Fibroblast of lung (primary cell): ENCODE measurements around the gene SPATA6L. TPM values are rescaled to one million over a fixed set of nuclear protein-coding genes. Genes with fewer than 3 reads are reported as not detected.
A peak's percentile ranks its signal among the peaks of the same experiment; 100 is the strongest.

ENCODE experiments used
- DNase-seq, 2 donors: peaks; one replicate each; pipeline versions ENCODE4 v3.0.0 to v3.0.0-alpha.2; 2010; ENCODE audit warnings: low read depth in 2 of 2
- H2AFZ ChIP-seq: 2 replicates; pipeline ENCODE4 v1.5.1; 2012; ENCODE audit warnings: low read length, control low read depth, inconsistent platforms
- H3K27ac ChIP-seq: 2 replicates; pipeline ENCODE4 v1.5.1; 2011; ENCODE audit warnings: low read length, control low read depth; ENCODE audit not compliant: insufficient read depth
- H3K27me3 ChIP-seq: 2 replicates; pipeline ENCODE4 v1.5.1; 2011; ENCODE audit warnings: mild to moderate bottlenecking, low read length; ENCODE audit not compliant: control insufficient read depth, insufficient read depth
- H3K36me3 ChIP-seq: 2 replicates; pipeline ENCODE4 v1.5.1; 2011; ENCODE audit warnings: low read length; ENCODE audit not compliant: control insufficient read depth, insufficient read depth
- H3K4me1 ChIP-seq: 2 replicates; pipeline ENCODE4 v1.5.1; 2011; ENCODE audit warnings: low read length; ENCODE audit not compliant: control insufficient read depth, insufficient read depth; ENCODE audit errors: extremely low read depth
- H3K4me2 ChIP-seq: 2 replicates; pipeline ENCODE4 v1.5.1; 2011; ENCODE audit warnings: low read length, control low read depth; ENCODE audit not compliant: insufficient read depth; ENCODE audit errors: extremely low read depth
- H3K4me3 ChIP-seq, 4 experiments: fragments of 200-600 bp in 1 of 4; sonication (generic) in 1 of 4; replicated peaks in 1 of 4; 2 replicates each; pipeline ENCODE4 v1.5.1; 2011 to 2016; ENCODE audit warnings: low read length in 4 of 4, low read depth in 3 of 4, mild to moderate bottlenecking in 3 of 4, control low read depth in 2 of 4, inconsistent platforms in 1 of 4, mixed read lengths in 1 of 4; ENCODE audit not compliant: insufficient read depth in 1 of 4; ENCODE audit errors: control extremely low read depth in 1 of 4
- H3K79me2 ChIP-seq: 2 replicates; pipeline ENCODE4 v1.5.1; 2012; ENCODE audit warnings: mild to moderate bottlenecking, low read length, inconsistent platforms; ENCODE audit not compliant: control insufficient read depth, insufficient read depth
- H3K9ac ChIP-seq: 2 replicates; pipeline ENCODE4 v1.5.1; 2011; ENCODE audit warnings: mild to moderate bottlenecking, low read length, control low read depth; ENCODE audit not compliant: insufficient read depth
- H3K9me3 ChIP-seq: 2 replicates; pipeline ENCODE4 v1.5.1; 2012; ENCODE audit warnings: low read depth, low read length; ENCODE audit not compliant: control insufficient read depth, insufficient read depth
- H4K20me1 ChIP-seq: 2 replicates; pipeline ENCODE4 v1.5.1; 2011; ENCODE audit warnings: low read length; ENCODE audit not compliant: control insufficient read depth, insufficient read depth; ENCODE audit errors: extremely low read depth
- EZH2 ChIP-seq: IDR thresholded peaks from 2 replicates; pipeline ENCODE4 v1.5.1; 2012; ENCODE audit warnings: low read length, control low read depth, mild to moderate bottlenecking; ENCODE audit errors: missing control alignments
- polyA plus RNA-seq, 2 donors: library from polyadenylated mRNA; depleted of rRNA in 1 of 2; stranded (reverse) in 1 of 2; unstranded in 1 of 2; fragments of >200 nt; gene quantifications; 2 replicates each; pipeline ENCODE4 v1.2.1, GENCODE V29; 2011 to 2012; ENCODE audit warnings: missing spikeins in 1 of 2
- total RNA-seq: library from RNA; depleted of rRNA; stranded (reverse); fragments of >200 nt; gene quantifications from 2 replicates; pipeline ENCODE4 v1.2.1, GENCODE V29; 2014
- TF ChIP-seq, protein P1 (sequence below), 2 donors: IDR thresholded peaks in 1 of 2; conservative IDR thresholded peaks in 1 of 2; 1 replicate in 1 of 2; 2 replicates in 1 of 2; pipeline ENCODE4 v1.5.1; 2011 to 2012; ENCODE audit warnings: low read length in 2 of 2, control low read depth in 1 of 2, inconsistent platforms in 1 of 2, low read depth in 1 of 2, mild to moderate bottlenecking in 1 of 2

The SPATA6L gene
- total and polyA plus RNA-seq, 2 donors (not counting 1 experiment from before 2014, with no cell fraction given), result 0.54 to 1.2 TPM

DNA sequence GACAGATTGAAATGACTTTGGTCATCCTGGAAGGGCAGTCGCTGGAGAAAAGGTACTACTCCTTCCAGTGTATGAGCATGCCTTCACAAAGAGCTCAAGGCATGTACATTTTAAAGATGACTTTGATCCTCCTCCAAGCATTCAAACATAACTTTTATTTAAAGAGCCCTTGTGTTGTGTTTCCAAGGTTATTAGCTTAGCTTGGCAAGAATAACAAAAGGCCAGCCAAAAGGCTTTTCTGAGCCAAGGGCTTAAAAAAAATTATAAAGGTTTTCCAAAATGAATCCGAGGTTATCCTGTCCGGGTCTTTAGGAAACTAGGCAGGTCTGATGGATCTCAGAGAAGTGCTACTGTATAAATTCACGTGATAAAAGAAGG is 75.2 kb downstream of the SPATA6L start:
- Histone ChIP-seq H3K4me2 (no peak overlapping the region), H3K79me2 (no peaks in the 10 kb centered on the region)

DNA sequence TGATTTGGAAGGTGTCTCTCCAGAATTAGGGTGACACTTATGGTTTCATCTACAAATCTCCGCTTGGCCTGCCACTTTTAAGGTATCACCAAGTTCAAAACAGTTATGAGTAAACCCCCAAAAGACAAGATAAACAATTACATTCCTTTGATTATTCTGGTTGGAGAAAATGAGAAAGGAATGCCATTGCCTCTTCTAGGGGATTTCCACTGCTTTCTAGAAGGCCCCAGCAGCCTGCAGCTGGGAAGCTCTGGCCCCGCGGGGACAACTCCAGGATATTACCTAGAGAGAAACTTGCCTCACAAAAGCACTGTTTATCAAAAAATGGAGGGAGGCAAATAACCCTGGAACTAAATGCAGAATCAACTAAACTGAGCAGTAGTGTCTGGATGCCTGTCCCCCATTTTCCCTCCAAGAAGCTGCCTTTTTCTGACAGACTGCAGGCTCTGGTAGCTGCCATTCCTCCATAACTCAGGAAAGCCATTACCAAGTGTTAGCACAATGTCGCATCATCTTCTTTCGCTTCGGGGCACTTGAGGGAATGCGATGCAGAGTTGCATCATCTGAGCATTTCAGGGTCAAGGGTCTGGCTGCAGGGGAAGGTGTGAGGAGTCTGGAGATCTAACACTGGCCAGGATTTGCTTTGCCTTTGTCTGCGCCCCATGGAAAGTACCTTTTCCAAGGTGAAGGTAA is 75.7 kb downstream of the SPATA6L start:
- Histone ChIP-seq H3K9ac (no peak overlapping the region), H3K4me3 (no peak overlapping the region), H3K36me3 (no peaks in the 10 kb centered on the region), H3K4me1 (no peaks in the 10 kb centered on the region), H3K79me2 (no peaks in the 10 kb centered on the region), H3K9me3 (no peaks in the 10 kb centered on the region), H3K27ac (no peak overlapping the region), H2AFZ (no peak overlapping the region), H4K20me1 (no peaks in the 10 kb centered on the region), H3K4me2 (no peak overlapping the region), H3K27me3 (no peaks in the 10 kb centered on the region)
- TF ChIP-seq, protein P1, sequence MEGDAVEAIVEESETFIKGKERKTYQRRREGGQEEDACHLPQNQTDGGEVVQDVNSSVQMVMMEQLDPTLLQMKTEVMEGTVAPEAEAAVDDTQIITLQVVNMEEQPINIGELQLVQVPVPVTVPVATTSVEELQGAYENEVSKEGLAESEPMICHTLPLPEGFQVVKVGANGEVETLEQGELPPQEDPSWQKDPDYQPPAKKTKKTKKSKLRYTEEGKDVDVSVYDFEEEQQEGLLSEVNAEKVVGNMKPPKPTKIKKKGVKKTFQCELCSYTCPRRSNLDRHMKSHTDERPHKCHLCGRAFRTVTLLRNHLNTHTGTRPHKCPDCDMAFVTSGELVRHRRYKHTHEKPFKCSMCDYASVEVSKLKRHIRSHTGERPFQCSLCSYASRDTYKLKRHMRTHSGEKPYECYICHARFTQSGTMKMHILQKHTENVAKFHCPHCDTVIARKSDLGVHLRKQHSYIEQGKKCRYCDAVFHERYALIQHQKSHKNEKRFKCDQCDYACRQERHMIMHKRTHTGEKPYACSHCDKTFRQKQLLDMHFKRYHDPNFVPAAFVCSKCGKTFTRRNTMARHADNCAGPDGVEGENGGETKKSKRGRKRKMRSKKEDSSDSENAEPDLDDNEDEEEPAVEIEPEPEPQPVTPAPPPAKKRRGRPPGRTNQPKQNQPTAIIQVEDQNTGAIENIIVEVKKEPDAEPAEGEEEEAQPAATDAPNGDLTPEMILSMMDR (conservative IDR thresholded peaks at IDR 0.05 in 1 of 2, IDR thresholded peaks at IDR 0.05 in 1 of 2; ENCODE audit: low read depth in 1 of 2, low read length in 2 of 2), result no peak
- DNase-seq, result peak; percentile 6 to 25

More for the DNA sequence above, 75.2 kb downstream of the SPATA6L start:
- Histone ChIP-seq H3K9ac (no peak overlapping the region), H2AFZ (no peak overlapping the region), H3K4me3 (no peak overlapping the region), H3K27ac (no peak overlapping the region), H3K4me1 (no peaks in the 10 kb centered on the region), H3K27me3 (no peaks in the 10 kb centered on the region), H4K20me1 (no peaks in the 10 kb centered on the region), H3K9me3 (no peaks in the 10 kb centered on the region), H3K36me3 (no peaks in the 10 kb centered on the region)
- TF ChIP-seq EZH2, result no peak
- DNase-seq, result peak in 1 of 2 donors; percentile 9

DNA sequence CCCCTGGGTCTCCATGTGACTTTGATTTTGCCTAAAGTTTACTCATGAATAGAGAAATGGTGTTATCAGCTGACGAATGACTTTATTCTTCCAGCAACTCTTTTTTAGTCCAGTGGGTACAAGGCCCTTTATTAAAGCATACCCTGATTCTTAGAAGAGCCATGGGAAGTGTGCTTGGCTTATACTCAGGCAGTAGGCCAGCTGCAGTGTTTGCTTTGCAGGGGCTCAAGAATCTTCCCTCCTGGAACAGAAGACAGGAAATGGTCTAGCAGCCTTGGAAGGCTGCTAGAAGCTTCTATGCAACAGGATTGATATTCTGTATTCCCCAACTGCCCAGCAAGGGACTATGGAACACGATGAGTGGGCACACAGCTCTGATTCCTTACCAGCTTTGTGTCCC is 77.6 kb downstream of the SPATA6L start:
- H3K4me2 ChIP-seq, result no peak overlapping the region
- no peak overlapping the region for H2AFZ ChIP-seq
- no peaks in the 10 kb centered on the region for H4K20me1 ChIP-seq
- H3K4me1 ChIP-seq, result no peaks in the 10 kb centered on the region
- H3K79me2 ChIP-seq, result no peaks in the 10 kb centered on the region
- H3K27ac ChIP-seq, result no peak overlapping the region
- no peaks in the 10 kb centered on the region for H3K27me3 ChIP-seq
- no peak for DNase-seq
- H3K36me3 ChIP-seq, result no peaks in the 10 kb centered on the region
- H3K9me3 ChIP-seq, result no peaks in the 10 kb centered on the region
- TF ChIP-seq, protein P1 (conservative IDR thresholded peaks at IDR 0.05 in 1 of 2, IDR thresholded peaks at IDR 0.05 in 1 of 2; ENCODE audit: low read depth in 1 of 2, low read length in 2 of 2), result no peak
- no peak for TF ChIP-seq EZH2
- no peak overlapping the region for H3K4me3 ChIP-seq
- no peak overlapping the region for H3K9ac ChIP-seq
